ENCODE measurements around the gene UQCC3.
"Not testable (repeated sequence)": the region's sequence is repeated elsewhere in the genome, so short reads cannot be mapped to it uniquely, and the experiment has no call there.

UQCC3 gene

DNA sequence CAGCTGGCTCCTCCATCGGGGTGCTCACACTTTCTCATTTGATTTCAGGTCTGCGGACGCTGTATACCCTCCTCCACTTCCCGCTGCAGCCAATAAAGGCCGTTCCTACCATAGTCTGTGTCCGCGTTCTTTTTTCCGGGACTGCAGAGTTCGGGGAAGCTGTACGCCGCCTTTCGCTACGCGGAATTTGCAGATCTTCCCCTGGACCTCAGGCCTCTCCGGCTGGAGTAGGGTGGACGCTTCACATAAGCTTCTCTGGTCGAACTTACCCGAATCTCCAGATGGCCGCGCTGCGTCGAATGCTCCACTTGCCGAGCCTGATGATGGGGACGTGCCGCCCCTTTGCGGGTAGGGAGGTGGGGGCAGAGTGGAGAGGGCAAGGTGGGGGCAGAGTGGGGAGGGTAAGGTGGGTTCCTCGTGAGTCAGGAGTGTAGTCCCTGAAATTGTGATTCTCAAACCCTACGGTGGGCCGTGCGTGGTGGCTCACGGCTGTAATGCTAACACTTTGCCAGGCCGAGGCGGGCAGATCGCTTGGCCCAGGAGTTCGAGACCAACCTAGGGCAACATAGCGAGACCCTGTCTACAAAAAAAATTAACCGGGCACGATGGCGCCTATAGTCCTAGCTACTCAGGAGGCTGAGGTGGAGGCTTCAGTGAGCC lies 5.7 kb upstream of the UQCC3 start:
- peak in 1 of 2 donors; percentile 43 for DNase-seq (ENCODE audit: low read depth in 2 of 2)

DNA sequence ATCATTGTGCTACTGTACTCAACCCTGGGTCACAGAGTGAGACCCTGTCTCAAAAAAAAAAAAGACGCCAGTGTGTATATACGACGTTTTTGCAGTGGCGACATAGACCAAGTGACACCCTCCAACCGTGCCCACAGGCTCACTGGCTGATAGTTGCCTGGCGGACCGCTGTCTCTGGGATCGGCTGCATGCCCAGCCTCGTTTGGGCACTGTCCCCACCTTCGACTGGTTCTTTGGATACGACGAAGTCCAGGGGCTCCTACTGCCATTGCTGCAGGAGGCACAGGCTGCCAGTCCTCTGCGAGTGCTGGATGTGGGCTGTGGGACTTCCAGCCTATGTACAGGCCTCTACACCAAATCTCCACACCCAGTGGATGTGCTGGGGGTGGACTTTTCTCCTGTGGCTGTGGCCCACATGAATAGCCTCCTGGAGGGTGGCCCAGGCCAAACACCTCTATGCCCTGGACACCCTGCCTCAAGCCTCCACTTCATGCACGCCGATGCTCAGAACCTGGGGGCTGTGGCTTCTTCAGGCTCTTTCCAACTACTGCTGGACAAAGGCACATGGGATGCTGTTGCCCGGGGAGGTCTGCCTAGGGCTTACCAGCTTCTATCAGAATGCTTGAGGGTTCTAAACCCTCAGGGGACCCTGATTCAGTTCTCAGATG lies 5.1 kb upstream of the UQCC3 start:
- DNase-seq (ENCODE audit: low read depth in 2 of 2) = no peak

DNA sequence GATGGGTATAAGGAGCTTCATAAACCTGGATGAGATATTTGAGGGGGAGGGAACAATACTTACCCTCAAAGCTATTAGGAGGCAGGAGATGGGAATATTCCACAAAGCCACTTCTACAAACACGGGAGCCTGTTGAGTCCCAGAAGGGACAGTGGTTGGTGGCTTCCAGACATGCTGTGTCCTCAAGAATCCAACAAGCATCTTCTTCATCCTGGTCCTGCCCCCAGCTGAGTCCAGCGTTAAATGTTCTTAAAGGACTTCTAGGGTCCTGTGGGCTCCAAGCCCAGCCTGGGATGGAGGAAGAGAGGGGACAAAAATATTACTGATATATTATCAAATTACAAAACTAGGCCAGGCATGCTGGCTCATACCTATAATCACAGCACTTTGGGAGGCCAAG lies 4.0 kb upstream of the UQCC3 start:
- no peak for DNase-seq (ENCODE audit: low read depth in 2 of 2)

DNA sequence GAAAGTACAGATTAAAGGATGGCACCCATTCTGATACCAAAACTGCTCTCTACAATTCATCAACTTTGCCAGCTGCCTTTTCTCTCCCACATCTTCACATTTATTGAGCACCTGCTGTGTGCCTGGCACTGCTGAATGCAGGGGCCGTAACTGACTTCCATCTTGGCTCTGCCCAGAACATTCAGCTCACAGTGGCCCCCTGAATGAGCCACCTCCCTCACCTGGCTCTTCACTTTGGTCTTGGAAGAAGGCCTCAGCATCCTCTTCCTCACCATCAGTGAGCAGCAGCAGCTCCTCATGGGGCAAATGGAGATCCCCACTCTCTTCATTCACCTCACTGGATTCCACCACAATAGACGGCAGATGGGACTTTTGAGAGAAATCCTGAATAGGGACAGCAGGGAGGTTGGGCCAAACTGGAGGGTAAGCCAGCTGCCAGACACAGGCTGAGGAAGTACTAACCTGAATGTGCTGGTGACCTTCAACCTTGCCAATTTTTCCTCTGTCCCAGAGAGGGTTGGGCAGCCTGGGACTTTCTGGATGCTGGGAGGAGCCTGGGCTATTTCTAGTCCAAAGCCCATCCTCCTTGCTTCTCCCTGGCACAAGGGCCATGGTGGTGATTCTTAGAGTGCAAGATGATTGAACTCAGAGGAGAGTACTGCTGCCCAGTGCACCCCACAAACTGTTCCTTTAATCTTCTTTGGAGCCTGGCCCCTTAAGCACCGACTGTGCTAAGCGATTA lies 1.9 kb upstream of the UQCC3 start:
- no peak for DNase-seq (ENCODE audit: low read depth in 2 of 2)

DNA sequence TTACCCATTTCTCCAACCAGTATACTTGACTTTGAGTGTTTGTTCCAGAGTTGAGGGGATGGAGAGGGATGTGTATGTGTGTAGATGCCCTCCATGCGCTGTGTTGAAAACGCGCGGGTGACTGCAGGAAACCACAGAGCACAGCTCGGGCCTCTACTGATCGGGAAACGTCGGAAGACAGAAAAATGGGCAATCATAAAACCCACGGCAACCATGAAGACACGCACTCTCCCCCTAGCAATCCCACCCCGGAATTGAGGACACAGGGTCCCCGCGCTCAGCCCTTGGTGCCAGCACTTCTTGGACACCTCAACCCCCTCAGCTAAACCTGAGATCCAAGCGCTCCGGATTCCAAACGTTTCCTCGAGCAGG lies 251 bp upstream of the UQCC3 start:
- DNase-seq (ENCODE audit: low read depth in 2 of 2) = no peak

DNA sequence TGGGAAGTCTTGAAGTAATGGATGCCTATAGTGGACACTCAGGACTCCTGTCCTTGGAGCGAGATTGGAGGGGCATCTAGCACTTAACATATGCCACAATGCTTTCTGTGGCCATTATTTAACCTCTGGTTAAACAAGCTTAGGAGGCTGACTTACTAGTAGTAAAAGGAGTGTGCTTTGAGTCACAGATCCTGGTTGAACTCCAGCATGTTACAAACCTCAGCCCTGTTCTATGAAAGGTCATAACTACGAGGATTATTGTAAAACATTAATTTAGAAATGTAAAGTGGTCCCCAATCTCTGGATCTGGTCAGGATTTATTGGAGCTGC lies 1.7 kb downstream of the UQCC3 start:
- DNase-seq (ENCODE audit: low read depth in 2 of 2) = no peak

DNA sequence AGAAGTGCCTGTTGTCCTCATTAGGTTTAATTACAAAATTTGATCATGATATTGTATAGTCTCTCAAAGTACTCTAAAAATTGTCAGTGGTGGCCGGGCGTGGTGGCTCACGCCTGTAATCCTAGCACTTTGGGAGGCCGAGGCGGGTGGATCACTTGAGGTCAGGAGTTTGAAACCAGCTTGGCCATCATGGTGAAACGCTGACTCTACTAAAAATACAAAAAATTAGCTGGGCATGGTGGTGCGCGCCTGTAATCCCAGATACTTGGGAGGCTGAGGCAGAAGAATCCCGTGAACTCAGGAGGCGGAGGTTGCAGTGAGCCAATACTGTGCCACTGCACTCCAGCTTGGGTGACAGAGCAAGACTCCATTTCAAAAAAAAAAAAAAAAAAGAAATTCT lies 3.9 kb downstream of the UQCC3 start:
- DNase-seq (ENCODE audit: low read depth in 2 of 2) = not testable (repeated sequence)

DNA sequence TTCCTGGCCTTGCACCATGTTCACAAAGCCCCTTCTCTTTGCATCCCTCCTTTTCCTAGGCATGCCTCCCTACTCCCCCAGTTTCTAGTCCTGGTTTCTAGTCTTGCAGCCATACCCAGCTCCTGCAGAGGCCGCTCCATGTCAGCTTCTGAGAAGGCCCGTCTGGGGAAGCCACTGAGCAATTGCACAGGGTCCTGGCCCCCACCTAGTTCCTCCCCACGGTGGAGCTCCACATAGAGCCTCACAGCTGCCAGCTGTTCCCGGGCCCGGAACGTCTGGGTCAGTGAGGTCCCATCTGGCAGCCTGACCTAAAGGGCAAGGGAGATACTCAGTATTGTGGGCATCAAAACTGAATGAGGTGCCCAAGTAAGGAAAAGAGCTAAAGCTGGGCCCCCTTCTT lies 5.2 kb downstream of the UQCC3 start:
- DNase-seq (ENCODE audit: low read depth in 2 of 2) = no peak

DNA sequence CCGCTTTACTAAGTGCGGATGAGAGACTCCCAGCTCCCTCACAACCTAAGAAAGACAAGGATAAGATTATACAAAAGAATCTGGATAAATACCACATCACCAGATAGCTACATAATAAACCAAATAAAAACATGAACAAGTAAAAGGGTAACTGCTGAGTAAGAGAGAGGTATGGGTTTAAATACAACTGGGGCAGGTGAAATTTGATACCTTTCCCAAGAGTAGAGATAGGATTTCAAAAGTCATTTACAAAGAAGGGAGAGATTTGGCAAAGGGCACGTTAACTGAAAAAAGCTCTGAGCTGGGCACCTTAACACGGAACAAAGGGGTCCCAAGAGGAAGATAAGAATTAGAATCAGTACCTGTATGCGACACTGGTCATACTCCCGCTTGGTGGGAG lies 5.7 kb downstream of the UQCC3 start:
- no peak for DNase-seq (ENCODE audit: low read depth in 2 of 2)

DNA sequence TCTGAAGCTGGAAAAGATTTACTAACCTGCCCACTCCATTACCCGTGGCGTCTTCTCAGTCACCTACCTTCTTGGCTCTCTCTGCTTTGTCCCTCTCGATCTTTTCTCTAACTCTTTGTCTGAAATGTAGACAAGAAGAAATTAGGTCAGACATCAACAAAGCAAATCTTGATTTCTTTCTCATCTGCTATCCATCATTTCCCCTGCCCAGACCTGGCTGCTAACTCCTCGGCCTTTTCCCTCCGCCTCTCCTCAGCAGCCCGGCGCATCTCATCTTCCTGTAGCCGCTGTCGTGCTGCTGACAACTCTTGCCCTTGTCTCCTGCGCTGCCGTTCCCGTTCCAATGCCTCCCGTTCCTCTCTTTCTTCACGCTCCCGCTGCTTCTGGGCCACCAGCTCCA lies 6.2 kb downstream of the UQCC3 start:
- no peak for DNase-seq (ENCODE audit: low read depth in 2 of 2)

DNA sequence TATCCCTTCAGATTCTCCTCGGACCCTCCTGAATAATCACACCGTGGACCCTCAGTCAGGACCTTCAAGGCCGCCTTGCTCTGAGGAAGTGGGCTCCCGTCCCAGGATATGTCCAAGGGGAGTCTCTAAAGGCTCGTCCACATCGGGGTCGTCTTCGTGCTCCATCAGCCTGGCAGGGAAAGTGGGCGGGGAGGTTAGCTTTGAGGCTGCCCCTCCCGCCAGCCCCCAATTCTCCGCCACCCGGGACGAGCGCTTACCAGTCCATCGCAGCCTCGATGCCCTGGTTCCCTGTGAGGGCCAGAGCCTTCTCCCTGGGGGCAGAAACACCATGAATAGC lies 6.9 kb downstream of the UQCC3 start:
- no peak for DNase-seq (ENCODE audit: low read depth in 2 of 2)

DNA sequence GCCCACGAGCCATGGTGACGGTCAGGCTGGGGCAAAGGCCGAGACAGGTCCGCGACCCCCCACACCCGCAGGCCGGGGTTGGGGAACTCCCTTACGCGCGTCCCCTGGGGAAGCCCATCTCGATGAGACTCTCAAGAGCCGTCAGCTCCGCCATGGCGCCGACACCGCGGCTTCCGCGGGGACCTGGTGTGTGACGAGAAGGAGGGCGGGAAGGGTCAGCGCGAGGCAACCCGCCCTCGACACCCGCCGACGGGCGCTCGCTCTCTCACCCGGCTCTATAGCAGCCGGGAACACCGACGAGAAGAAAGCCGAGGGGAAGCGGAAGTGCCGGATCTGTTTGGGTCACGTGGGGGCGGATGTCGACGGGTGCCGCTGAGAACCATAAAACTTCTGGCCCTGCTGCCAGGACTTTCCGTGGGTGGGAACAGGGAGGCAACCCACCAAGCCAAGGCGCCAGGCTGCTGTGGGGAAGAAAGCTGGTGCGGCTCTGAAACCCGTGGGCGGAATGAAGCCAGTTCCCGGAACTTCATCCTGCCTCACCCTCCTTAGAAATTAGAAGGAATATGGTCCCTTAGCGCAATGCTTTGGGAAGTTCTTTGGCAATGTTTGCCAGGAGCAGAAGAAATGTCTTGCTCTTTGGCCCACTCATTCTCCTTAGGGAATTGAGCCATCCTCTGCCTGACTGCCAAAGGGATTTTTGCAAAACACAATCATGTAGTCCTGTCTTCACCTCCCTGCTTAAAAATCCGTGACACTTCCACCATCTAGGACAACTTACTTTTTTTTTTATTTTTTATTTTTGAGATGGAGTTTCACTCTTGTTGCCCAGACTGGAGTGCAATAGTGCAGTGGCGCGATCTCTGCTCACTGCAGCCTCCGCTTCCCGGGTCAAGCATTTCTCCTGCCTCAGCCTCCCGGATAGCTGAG lies 7.6 kb downstream of the UQCC3 start, which contains the start of gene UBXN1:
Gene UBXN1 (minus strand): TSS at position 304 of the 927 bp plus-strand sequence. CDS start 150 bp downstream, at position 154.
- peak; percentile 78 to 80 for DNase-seq (ENCODE audit: low read depth in 2 of 2)

DNA sequence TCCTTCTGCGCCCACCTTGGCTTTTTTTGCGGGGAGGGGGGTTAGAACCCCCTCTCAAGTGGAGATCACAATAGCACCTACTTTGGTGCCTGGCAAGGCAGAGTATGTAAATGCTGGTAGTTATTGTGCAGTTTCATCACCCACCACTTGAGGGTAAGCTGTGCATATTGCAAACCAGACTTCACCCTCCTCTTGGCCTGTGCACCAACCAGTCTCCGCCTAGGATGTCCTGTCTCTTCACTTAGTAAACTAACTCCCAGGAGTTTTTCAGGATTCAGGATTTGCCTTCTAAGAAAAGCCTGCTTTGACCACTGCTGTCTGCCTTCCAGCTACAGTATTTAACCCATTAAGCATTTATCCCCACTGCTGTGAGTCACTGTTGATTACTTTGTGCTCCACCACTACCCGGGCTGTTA lies 9.4 kb downstream of the UQCC3 start:
- no peak for DNase-seq (ENCODE audit: low read depth in 2 of 2)

DNA sequence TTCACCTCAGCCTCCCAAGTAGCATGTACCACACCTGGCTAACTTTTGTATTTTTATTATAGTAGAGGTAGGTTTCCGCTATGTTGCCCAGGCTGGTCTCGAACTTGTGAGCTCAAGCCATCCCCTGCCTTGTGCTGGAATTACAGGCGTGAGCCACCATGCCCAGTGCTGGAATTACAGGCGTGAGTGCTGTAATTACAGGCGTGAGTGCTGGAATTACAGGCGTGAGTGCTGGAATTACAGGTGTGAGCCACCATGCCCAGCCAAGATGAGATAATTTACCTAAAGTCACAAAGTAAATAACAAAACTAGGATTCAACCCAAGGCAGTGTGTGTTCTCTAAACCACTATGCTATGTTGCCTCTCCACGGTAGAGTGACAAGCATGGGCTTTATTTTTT lies 11.0 kb downstream of the UQCC3 start:
- no peak for DNase-seq (ENCODE audit: low read depth in 2 of 2)

DNA sequence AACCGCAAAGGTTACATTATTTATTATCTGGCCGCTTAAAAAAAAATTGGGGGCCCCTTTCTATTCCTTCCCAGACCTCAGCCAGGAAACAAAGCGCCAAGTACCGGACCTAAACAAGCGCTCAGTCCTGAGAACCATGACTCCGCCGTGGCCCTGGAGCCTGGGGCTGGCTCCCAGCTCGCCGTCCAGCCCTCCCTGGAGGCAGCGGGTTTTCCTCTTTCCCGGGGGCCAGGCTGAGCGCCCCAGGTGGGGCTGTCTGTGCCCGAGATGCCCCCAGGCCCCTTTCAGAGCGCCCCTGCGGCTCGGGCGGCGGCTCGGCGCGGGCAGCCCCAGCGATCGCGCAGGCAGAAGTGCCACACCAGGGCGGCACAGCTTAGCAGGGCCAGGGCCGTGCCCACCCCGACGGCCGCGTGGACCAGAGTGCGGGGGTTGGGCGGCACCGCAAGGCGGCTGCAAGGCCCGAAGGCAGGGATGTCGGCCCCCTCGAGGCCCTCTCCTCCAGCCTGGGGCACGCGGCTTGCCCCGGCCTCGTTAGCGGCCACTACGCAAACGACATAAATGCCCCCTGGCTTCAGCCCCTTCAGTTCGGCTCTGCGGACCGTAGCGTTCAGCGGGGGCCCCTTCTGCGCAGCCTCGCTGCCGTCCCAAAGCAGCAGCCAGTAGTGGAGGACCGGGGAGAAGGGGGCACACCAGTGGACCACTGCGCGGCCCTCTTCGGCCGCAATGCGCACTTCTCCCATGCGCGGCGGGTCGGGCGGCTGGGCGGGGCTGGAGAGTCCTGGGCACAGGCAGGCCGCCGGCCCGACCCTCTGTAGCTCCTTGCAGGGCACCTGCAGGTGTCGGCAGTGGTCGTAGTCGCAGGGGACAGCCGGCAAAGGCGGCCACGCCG lies 16.3 kb downstream of the UQCC3 start:
- DNase-seq (ENCODE audit: low read depth in 2 of 2) = no peak

DNA sequence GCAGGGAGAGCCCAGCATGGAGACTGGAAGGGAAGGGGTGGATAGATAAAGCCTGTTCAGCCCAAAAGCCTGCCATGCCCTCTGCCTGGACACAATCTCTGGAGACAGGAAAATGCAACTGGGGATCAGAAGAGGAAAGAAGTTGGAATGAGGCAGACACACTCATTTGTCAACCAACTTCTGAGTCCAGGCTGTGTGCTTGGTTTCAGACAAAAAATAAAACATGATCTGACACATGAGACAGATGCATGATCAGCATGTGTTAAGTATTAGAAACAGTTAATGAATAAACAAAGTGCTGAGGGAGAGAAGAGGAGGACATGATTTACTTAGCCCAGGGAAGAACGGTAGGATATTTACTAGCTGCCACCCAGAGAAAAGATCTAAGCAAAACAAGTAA lies 17.0 kb downstream of the UQCC3 start:
- DNase-seq (ENCODE audit: low read depth in 2 of 2) = no peak

DNA sequence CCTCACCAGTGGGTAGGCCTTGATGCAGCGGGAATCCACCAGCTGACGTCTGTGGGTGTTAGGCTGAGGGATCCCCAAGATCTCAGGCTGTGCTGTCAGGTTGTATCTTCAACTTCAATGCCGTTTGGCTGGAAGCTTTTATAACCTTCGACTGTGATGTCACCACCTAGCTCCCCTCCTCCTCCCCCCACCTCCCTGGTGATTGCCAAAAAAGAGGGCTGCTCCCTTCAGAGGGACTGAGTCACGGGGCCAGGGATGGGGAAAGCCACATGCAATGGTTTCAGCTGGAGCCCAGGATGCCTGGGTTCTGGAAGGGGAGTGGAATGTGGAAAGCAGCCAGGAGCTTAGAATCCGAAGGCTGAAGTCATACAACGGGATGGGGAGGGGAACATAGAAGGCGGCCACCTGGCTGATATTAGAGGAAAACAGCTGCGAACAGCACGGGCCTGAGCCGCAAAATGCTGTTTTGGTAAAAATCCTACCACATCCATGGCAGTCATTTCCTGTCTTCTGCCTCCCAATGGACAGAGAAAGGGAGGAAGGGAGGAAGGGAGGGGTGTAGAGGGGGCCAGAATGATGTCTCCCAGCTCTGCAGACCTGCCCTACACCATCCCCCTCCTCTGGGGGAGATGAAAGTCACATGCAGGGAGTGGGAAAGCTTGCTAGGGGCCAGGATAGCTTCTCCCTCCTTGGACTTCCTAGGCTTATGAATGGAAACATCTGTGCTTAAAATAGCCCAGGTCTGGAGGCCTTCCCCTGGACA lies 18.1 kb downstream of the UQCC3 start, which contains the start of gene LRRN4CL:
Gene LRRN4CL (minus strand): TSS at position 110 of the 763 bp plus-strand sequence. CDS start 1,022 bp downstream, outside the sequence.
- no peak for DNase-seq (ENCODE audit: low read depth in 2 of 2)

DNA sequence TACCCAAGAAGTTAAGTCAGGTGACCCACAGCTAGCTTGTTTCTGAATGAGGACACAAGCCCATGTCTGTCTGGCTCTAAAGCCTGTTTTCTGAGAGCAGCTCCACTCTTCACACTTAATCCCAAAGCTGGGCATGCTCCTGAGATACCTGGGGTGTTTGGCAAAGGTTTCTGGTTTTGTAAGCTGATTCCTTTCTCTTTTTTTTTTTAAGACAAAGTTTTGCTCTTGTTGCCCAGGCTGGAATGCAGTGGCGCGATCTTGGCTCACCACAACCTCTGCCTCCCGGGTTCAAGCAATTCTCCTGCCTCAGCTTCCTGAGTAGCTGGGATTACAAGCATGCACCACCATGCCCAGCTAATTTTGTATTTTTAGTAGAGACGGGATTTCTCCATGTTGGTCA lies 22.2 kb downstream of the UQCC3 start:
- DNase-seq (ENCODE audit: low read depth in 2 of 2) = not testable (repeated sequence)

DNA sequence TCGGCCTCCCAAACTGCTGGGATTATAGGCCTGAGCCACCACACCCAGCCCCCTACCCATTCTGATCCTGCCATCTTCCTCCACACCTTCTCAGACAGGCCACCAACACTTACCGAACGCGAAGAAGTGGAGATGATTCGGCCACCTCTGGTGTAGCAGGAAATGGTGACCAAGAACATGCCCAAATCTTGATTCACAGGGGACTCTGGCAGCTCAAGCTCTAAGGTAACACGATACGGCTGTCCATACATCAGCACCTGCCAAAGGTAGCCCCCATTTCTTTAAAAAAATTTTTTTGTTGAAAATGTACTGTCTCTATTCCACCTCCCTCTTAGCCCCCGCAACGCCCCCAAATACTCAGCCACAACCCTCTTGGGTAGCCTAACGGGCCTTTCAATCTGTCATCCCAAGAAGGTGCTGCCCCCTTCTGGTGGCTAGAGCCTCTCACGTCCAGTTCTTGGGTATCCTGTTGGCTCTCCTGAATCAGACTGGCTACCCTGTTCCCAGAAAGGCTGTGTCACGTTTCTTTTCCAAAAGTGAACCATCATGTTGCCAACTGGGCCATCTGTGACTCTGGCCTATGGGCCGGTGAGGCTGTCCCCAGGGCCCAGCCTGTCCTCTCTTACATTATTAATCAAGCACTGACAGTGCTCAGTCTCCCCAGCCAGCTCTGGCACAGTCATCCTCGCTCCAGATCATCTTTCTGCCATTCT lies 23.1 kb downstream of the UQCC3 start:
- DNase-seq (ENCODE audit: low read depth in 2 of 2) = peak; percentile 60

DNA sequence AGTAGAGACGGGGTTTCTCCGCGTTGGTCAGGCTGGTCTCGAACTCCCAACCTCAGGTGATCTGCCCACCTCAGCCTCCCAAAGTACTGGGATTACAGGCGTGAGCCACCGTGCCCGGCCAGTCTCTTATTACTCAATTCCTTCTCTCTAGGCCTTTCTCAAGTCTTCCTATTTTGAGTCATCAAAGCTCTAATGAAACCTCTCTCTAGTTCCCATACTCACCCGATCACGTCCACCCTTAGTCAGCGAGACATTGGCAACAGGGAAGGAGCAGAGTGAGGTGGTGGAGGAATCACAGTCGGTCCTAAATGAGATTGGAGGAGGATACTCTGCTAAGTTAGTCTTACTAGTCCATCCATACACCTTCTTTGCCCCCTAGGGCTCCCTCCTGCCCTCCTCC lies 30.8 kb downstream of the UQCC3 start:
- no peak for DNase-seq (ENCODE audit: low read depth in 2 of 2)
